ENCODE measurements around the gene USP17L5. TPM values are rescaled to one million over a fixed set of nuclear protein-coding genes. Genes with fewer than 3 reads are reported as not detected.
"Not testable (repeated sequence)": the region's sequence is repeated elsewhere in the genome, so short reads cannot be mapped to it uniquely, and the experiment has no call there.

The USP17L5 gene
- total RNA-seq, 3 donors from 2014 or later (not counting 1 experiment from before 2014, with no cell fraction given), result not detected

DNA sequence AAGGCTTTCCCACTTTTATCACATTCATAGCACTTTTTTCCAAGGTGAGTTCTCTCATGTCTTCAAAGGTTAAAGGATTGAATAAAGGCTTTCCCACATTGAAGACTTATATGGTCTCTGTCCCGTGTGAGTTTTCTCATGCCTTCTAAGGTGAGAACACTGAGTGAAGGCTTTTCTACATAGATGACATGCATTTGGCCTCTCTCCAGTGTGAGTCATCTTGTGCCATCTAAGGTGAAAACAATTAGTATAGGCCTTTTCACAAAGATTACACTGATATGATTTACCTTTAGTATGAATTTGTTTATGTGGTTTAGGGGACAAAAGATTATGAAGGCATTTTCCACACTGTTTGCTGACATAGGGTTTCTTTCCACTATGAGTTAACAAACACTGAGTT, 44.9 kb downstream of the USP17L5 start:
- Histone ChIP-seq H3K36me3 (ENCODE audit: control insufficient read depth, insufficient read depth, low read length) (no peaks in the 10 kb centered on the region), H3K27me3 (ENCODE audit: control insufficient read depth, insufficient read depth, low read length) (no peaks in the 10 kb centered on the region), H3K27ac (ENCODE audit: low read length) (no peak overlapping the region), H3K4me1 (ENCODE audit: control insufficient read depth, insufficient read depth, low read length) (peaks cover 3% of the 10 kb centered on the region), H3K9me3 (ENCODE audit: control insufficient read depth, insufficient read depth, low read length) (no peaks in the 10 kb centered on the region), H3K4me3 (ENCODE audit: low read length) (no peak overlapping the region)
- peaks cover 5 to 12% of the 10 kb centered on the region in 2 donors for H3K27me3 Mint-ChIP-seq (ENCODE audit: low read depth in 2 of 2)
- H3K9me3 Mint-ChIP-seq, result no peaks in the 10 kb centered on the region
- WGBS (ENCODE audit: insufficient coverage), result 67% methylated on average over 1 of the region's 1 CpG
- H3K36me3 Mint-ChIP-seq, result no peaks in the 10 kb centered on the region
- H3K27ac Mint-ChIP-seq, result no peak overlapping the region
- no peak overlapping the region for H3K4me3 Mint-ChIP-seq
- intact Hi-C loops (cut with micrococcal nuclease), result no loop called here
- ATAC-seq, result no peak
- peaks cover 0 to 4% of the 10 kb centered on the region in 2 donors for H3K4me1 Mint-ChIP-seq
- DNase-seq, result no peak
- TF ChIP-seq, protein P1, sequence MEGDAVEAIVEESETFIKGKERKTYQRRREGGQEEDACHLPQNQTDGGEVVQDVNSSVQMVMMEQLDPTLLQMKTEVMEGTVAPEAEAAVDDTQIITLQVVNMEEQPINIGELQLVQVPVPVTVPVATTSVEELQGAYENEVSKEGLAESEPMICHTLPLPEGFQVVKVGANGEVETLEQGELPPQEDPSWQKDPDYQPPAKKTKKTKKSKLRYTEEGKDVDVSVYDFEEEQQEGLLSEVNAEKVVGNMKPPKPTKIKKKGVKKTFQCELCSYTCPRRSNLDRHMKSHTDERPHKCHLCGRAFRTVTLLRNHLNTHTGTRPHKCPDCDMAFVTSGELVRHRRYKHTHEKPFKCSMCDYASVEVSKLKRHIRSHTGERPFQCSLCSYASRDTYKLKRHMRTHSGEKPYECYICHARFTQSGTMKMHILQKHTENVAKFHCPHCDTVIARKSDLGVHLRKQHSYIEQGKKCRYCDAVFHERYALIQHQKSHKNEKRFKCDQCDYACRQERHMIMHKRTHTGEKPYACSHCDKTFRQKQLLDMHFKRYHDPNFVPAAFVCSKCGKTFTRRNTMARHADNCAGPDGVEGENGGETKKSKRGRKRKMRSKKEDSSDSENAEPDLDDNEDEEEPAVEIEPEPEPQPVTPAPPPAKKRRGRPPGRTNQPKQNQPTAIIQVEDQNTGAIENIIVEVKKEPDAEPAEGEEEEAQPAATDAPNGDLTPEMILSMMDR (IDR thresholded peaks at IDR 0.05), result no peak

DNA sequence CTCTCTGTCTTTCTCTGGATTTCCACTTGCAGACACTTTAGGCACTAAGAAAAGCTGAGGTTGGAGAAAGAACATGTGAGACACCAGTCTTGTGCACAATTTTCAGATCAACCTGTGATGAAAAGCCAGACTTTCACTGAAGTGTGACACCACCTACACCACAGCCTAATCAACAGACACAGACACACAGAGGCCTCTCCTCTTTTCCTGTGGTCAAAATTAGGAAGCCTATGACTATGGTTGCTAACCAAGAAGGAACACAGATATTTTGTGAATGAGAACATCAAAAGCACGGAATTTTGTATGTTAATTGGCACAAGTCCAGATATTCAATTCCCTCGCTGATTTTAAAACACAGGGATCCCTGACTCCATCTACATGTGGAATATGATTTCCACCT, 49.8 kb downstream of the USP17L5 start:
- H3K4me3 ChIP-seq (ENCODE audit: low read length); H3K4me1 Mint-ChIP-seq; H3K27ac ChIP-seq (ENCODE audit: low read length); H3K9me3 ChIP-seq (ENCODE audit: control insufficient read depth, insufficient read depth, low read length); H3K36me3 ChIP-seq (ENCODE audit: control insufficient read depth, insufficient read depth, low read length); H3K4me3 Mint-ChIP-seq; ATAC-seq; H3K4me1 ChIP-seq (ENCODE audit: control insufficient read depth, insufficient read depth, low read length); intact Hi-C loops (cut with micrococcal nuclease); H3K27me3 ChIP-seq (ENCODE audit: control insufficient read depth, insufficient read depth, low read length); H3K36me3 Mint-ChIP-seq; H3K9me3 Mint-ChIP-seq; H3K27me3 Mint-ChIP-seq (ENCODE audit: low read depth in 2 of 2); DNase-seq; H3K27ac Mint-ChIP-seq: not testable (repeated sequence)
- 50% methylated on average over 2 of the region's 2 CpGs for WGBS (ENCODE audit: insufficient coverage)

Other genes with a start within 250 kb of the USP17L5 start
- not detected for gene FAM90A26, start 169.0 kb upstream of the USP17L5 start, total RNA-seq
- not detected for gene USP17L10, start 128.7 kb upstream of the USP17L5 start, total RNA-seq
- gene USP17L11, start 124.0 kb upstream of the USP17L5 start, total RNA-seq, result not detected
- not detected for gene USP17L12, start 119.3 kb upstream of the USP17L5 start, total RNA-seq
- not detected for gene USP17L13, start 114.5 kb upstream of the USP17L5 start, total RNA-seq
- not detected for gene USP17L15, start 105.0 kb upstream of the USP17L5 start, total RNA-seq
- gene USP17L17, start 95.5 kb upstream of the USP17L5 start, total RNA-seq, result not detected
- gene USP17L18, start 90.8 kb upstream of the USP17L5 start, total RNA-seq, result not detected
- not detected for gene USP17L19, start 86.0 kb upstream of the USP17L5 start, total RNA-seq
- not detected for gene USP17L20, start 81.3 kb upstream of the USP17L5 start, total RNA-seq
- not detected for gene USP17L21, start 76.5 kb upstream of the USP17L5 start, total RNA-seq
- not detected for gene USP17L22, start 71.8 kb upstream of the USP17L5 start, total RNA-seq
- not detected for gene USP17L24, start 14.2 kb upstream of the USP17L5 start, total RNA-seq
- not detected for gene USP17L25, start 9.5 kb upstream of the USP17L5 start, total RNA-seq
- gene USP17L26, start 4.7 kb upstream of the USP17L5 start, total RNA-seq, result not detected
- not detected for gene USP17L27, start 4.7 kb downstream of the USP17L5 start, total RNA-seq
- gene USP17L28, start 9.5 kb downstream of the USP17L5 start, total RNA-seq, result not detected
- not detected for gene USP17L29, start 14.2 kb downstream of the USP17L5 start, total RNA-seq
- not detected for gene USP17L30, start 23.7 kb downstream of the USP17L5 start, total RNA-seq
- gene DEFB131A, start 105.0 kb downstream of the USP17L5 start, total RNA-seq, result not detected